Parathyroid adenoma (tissue), 2 donors: ENCODE data around the gene CRACDL.

Source experiments
- H2AFZ ChIP-seq: fragments of 300-600 bp; sonication (generic); one replicate; pipeline ENCODE4 v1.7.0; 2017; ENCODE audit warnings: antibody characterized with exemption, mild to moderate bottlenecking
- H3K27ac ChIP-seq: fragments of 300-600 bp; sonication (generic); one replicate; pipeline ENCODE4 v1.7.0; 2017
- H3K27me3 ChIP-seq: fragments of 300-600 bp; sonication (generic); one replicate; pipeline ENCODE4 v1.7.0; 2017; ENCODE audit warnings: low read length; ENCODE audit not compliant: control insufficient read depth, insufficient read depth
- H3K36me3 ChIP-seq: fragments of 300-600 bp; sonication (generic); one replicate; pipeline ENCODE4 v1.7.0; 2017; ENCODE audit warnings: low read length; ENCODE audit not compliant: control insufficient read depth, insufficient read depth
- H3K4me1 ChIP-seq: fragments of 300-600 bp; sonication (generic); one replicate; pipeline ENCODE4 v1.7.0; 2017; ENCODE audit warnings: control low read depth
- H3K4me2 ChIP-seq: fragments of 300-600 bp; sonication (generic); one replicate; pipeline ENCODE4 v1.7.0; 2017; ENCODE audit warnings: low read length
- H3K4me3 ChIP-seq: fragments of 300-600 bp; sonication (generic); one replicate; pipeline ENCODE4 v1.7.0; 2017; ENCODE audit warnings: low read depth, low read length
- H3K79me2 ChIP-seq: fragments of 300-600 bp; sonication (generic); one replicate; pipeline ENCODE4 v1.7.0; 2017; ENCODE audit warnings: control low read depth
- H3K9ac ChIP-seq: fragments of 300-600 bp; sonication (generic); one replicate; pipeline ENCODE4 v1.7.0; 2017; ENCODE audit warnings: mild to moderate bottlenecking
- H3K9me3 ChIP-seq: fragments of 300-600 bp; sonication (generic); one replicate; pipeline ENCODE4 v1.7.0; 2017; ENCODE audit warnings: low read length; ENCODE audit not compliant: control insufficient read depth
- CTCF ChIP-seq: fragments of 300-600 bp; sonication (generic); IDR thresholded peaks from one replicate; pipeline ENCODE4 v1.7.0; 2017; ENCODE audit warnings: antibody characterized with exemption, mild to moderate bottlenecking
- donor health status: primary hyperparathyroidism.

Gene CRACDL

DNA sequence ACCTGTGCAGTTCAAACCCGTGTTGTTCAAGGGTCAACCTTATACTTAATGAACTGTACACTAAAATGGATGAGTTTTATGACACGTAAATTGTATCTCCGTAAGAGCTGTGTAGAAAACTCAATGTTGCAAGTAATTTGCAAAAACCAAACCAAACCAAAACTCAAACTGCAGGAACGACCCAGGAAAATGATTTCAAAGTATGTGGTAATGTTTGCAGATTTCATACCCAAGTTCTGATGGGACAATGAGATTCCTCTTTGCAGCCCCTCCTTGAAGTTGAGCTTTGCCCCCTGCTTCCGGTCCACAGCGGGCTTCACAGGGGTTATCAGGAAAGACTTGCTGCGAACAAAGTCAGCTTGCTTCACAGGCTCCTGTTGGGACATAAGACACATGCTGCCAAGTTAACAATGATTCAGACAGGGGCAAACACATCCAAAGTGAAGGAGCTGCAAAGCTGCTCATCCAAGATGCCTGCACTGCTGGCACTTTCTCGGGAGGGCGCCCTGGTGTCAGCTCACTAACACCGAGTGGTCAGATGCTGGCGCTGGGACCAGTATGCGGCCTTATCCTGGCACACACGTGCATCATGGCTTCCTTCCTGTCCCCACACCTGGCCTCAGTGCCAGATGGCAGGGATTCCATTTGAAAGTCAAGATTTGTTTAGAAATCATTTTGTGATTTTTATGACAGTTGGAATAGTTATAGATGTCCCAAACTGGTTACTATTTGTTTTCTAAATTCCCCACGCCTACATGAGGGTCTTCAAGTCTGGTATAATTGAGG is 139.9 kb downstream of the CRACDL start:
- no peaks in the 10 kb centered on the region for H3K27me3 ChIP-seq
- no peak overlapping the region for H3K4me2 ChIP-seq
- peak overlapping the region; percentile 95 for H3K27ac ChIP-seq
- no peaks in the 10 kb centered on the region for H3K9me3 ChIP-seq
- no peak overlapping the region for H3K4me3 ChIP-seq
- no peaks in the 10 kb centered on the region for H3K36me3 ChIP-seq
- TF ChIP-seq CTCF: peak; percentile 17
- peaks cover 66% of the 10 kb centered on the region for H3K4me1 ChIP-seq
- H2AFZ ChIP-seq: peak overlapping the region; percentile 61
- no peak overlapping the region for H3K9ac ChIP-seq
- H3K79me2 ChIP-seq: peaks cover 2% of the 10 kb centered on the region

DNA sequence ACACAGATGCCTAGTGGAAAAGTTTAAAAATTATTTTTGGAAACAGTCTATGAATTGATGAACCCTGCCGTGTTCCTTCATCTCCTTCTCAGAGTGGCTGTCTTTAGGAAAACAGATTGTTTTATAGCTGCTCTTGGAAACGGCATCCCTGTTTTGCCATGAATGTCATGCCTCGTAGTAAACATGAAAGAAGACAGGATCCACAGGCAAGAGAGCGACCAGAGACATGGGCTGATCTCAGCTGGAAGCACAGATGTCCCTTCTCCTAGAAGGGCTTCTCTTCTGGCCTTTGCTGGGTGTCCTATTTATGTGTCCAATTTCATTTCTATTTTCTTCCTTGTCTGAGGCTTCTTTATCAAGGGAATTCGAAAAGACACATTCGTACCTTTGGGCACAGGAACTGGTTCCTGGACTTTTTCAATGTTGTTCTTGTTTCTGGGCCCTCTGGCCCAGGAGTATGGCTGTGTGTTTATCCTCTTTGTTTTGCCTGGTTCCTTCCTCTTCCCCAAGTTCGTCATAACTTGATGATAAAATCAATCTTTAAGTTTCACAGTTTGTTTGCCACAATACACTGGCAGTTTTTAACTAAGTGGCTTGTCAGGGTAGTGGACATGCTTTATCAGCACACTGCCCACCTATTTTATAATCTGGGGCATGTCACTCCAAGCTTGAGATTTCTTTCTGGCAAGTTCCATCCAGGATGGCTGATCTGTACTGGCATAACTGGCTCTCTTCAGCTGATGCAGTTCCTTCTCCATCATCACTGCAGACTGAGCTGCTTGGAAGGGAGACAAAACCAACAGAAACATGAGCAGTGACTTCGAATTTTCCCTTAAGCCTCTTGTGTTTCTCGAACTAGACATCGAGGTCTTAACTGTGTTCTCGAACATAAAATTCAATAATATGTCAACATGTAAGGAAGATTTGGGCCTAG is 141.9 kb downstream of the CRACDL start:
- Histone ChIP-seq H3K79me2 (no peaks in the 10 kb centered on the region), H3K4me2 (no peak overlapping the region), H3K27me3 (no peaks in the 10 kb centered on the region), H3K36me3 (no peaks in the 10 kb centered on the region), H3K27ac (peak overlapping the region; percentile 95), H3K9ac (no peak overlapping the region), H3K9me3 (no peaks in the 10 kb centered on the region), H2AFZ (peak overlapping the region; percentile 77), H3K4me3 (no peak overlapping the region), H3K4me1 (peaks cover 61% of the 10 kb centered on the region)
- TF ChIP-seq CTCF: no peak

- H3K79me2 ChIP-seq: no peaks in the 10 kb centered on the region
- TF ChIP-seq CTCF: no peak
- no peak overlapping the region for H3K4me2 ChIP-seq
- H3K4me3 ChIP-seq: no peak overlapping the region
- H2AFZ ChIP-seq: peak overlapping the region; percentile 44
- no peaks in the 10 kb centered on the region for H3K9me3 ChIP-seq
- H3K27me3 ChIP-seq: no peaks in the 10 kb centered on the region
- H3K36me3 ChIP-seq: no peaks in the 10 kb centered on the region
- peak overlapping the region; percentile 95 for H3K27ac ChIP-seq
- H3K9ac ChIP-seq: no peak overlapping the region
- peaks cover 58% of the 10 kb centered on the region for H3K4me1 ChIP-seq
Observed at GRCh38 chr2:98793275-98793674, 142.8 kb downstream of the CRACDL start.

DNA sequence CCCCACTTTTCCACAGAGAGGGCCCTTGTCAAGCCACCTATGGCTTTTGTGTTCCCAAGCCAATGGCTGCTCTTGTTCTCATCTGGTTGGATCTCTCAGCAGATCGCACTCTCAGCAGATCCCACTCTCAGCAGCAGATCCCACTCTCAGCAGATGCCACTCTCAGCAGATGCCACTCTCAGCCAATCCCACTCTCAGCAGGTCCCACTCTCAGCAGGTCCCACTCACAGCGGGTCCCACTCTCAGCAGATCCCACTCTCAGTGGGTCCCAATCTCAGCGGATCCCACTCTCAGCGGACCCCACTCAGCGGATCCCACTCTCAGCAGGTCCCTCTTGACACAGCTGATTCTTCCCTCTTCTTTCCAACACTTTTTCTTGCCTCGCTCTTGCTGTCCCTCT is 145.8 kb downstream of the CRACDL start:
- Histone ChIP-seq H3K9me3 (no peaks in the 10 kb centered on the region), H3K4me2 (no peak overlapping the region), H3K27ac (peak overlapping the region; percentile 73), H2AFZ (peak overlapping the region; percentile 13), H3K4me3 (no peak overlapping the region), H3K79me2 (no peaks in the 10 kb centered on the region), H3K27me3 (no peaks in the 10 kb centered on the region), H3K36me3 (no peaks in the 10 kb centered on the region), H3K4me1 (peaks cover 50% of the 10 kb centered on the region), H3K9ac (no peak overlapping the region)
- TF ChIP-seq CTCF: no peak
